Measurements from ENCODE around the gene PHACTR1.

Gene PHACTR1

DNA sequence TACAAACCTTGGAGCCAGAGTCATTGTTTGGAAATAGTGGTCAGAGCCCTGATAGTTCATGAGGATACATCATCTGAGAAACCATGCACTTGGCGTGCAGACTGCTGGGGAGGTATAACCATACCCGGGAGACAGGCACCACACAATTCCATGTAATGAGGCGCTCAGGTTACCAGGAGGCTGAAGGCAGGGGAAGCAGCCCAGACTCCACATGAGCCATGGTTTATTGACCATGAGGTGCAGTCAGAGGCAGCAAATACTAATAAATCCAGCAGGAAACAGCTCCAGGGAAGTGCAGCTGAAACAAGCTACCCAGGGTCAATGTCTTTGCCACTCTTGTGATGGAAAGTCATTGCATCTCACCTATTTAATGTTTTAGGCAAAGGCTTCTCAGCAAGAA is 455.7 kb downstream of the PHACTR1 start:
- Histone ChIP-seq H3K79me2 (ENCODE audit: insufficient read depth, low read length) (no peaks in the 10 kb centered on the region), H3K9ac (ENCODE audit: low read length) (no peak overlapping the region), H3K4me1 (ENCODE audit: insufficient read depth, low read length, severe bottlenecking) (no peaks in the 10 kb centered on the region), H2AFZ (ENCODE audit: low read length) (no peak overlapping the region), H3K4me3 (ENCODE audit: low read depth, low read length, poor library complexity, severe bottlenecking) (no peak overlapping the region), H3K27ac (ENCODE audit: low read depth, low read length, poor library complexity, severe bottlenecking) (no peak overlapping the region), H3K36me3 (ENCODE audit: insufficient read depth, low read length) (no peaks in the 10 kb centered on the region), H3K27me3 (ENCODE audit: insufficient read depth, low read length) (no peaks in the 10 kb centered on the region; the same call in 1 of the 2 replicates), H3K4me2 (ENCODE audit: low read length) (no peak overlapping the region), H3K9me3 (ENCODE audit: low read length) (no peaks in the 10 kb centered on the region), H3F3A (ENCODE audit: insufficient read depth, low read length) (no peaks in the 10 kb centered on the region), H4K20me1 (ENCODE audit: insufficient read depth, low read length) (no peaks in the 10 kb centered on the region), H3K9me2 (ENCODE audit: low read depth, low read length) (no peaks in the 10 kb centered on the region)
- no peak for TF ChIP-seq EZH2 (IDR thresholded peaks at IDR 0.05; ENCODE audit: borderline replicate concordance, low read length)
- TF ChIP-seq, protein P1, sequence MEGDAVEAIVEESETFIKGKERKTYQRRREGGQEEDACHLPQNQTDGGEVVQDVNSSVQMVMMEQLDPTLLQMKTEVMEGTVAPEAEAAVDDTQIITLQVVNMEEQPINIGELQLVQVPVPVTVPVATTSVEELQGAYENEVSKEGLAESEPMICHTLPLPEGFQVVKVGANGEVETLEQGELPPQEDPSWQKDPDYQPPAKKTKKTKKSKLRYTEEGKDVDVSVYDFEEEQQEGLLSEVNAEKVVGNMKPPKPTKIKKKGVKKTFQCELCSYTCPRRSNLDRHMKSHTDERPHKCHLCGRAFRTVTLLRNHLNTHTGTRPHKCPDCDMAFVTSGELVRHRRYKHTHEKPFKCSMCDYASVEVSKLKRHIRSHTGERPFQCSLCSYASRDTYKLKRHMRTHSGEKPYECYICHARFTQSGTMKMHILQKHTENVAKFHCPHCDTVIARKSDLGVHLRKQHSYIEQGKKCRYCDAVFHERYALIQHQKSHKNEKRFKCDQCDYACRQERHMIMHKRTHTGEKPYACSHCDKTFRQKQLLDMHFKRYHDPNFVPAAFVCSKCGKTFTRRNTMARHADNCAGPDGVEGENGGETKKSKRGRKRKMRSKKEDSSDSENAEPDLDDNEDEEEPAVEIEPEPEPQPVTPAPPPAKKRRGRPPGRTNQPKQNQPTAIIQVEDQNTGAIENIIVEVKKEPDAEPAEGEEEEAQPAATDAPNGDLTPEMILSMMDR (IDR thresholded peaks at IDR 0.05; ENCODE audit: low read length) = no peak

DNA sequence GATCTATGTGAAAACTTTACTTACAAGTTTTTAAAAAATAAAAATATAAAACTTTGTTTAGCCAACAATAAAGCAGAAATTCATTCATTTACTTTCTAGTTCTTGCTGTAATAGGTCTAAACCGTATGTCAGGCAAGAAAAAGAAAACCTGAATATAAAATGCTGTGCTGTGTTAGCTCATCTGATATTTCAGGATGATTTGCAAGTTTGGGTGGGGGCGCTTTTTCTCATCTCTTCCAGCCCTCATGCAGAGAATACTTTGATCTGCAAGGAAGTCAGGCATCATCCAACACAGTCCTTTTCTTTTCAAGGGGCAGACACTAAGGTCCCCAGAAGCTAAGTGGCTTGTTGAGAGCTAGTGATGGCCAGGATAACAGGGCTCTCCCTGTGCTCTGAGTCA is 458.5 kb downstream of the PHACTR1 start:
- Histone ChIP-seq H3K79me2 (ENCODE audit: insufficient read depth, low read length) (no peaks in the 10 kb centered on the region), H3K9ac (ENCODE audit: low read length) (no peak overlapping the region), H3K4me3 (ENCODE audit: low read depth, low read length, poor library complexity, severe bottlenecking) (no peak overlapping the region), H3K4me1 (ENCODE audit: insufficient read depth, low read length, severe bottlenecking) (no peaks in the 10 kb centered on the region), H3K4me2 (ENCODE audit: low read length) (no peak overlapping the region), H3K9me2 (ENCODE audit: low read depth, low read length) (no peaks in the 10 kb centered on the region), H3F3A (ENCODE audit: insufficient read depth, low read length) (no peaks in the 10 kb centered on the region), H3K9me3 (ENCODE audit: low read length) (no peaks in the 10 kb centered on the region), H3K27me3 (ENCODE audit: insufficient read depth, low read length) (no peaks in the 10 kb centered on the region; the same call in 1 of the 2 replicates), H4K20me1 (ENCODE audit: insufficient read depth, low read length) (no peaks in the 10 kb centered on the region), H2AFZ (ENCODE audit: low read length) (no peak overlapping the region), H3K27ac (ENCODE audit: low read depth, low read length, poor library complexity, severe bottlenecking) (no peak overlapping the region), H3K36me3 (ENCODE audit: insufficient read depth, low read length) (no peaks in the 10 kb centered on the region)
- TF ChIP-seq EZH2 (IDR thresholded peaks at IDR 0.05; ENCODE audit: borderline replicate concordance, low read length) = no peak
- TF ChIP-seq, protein P1 (IDR thresholded peaks at IDR 0.05; ENCODE audit: low read length) = no peak

DNA sequence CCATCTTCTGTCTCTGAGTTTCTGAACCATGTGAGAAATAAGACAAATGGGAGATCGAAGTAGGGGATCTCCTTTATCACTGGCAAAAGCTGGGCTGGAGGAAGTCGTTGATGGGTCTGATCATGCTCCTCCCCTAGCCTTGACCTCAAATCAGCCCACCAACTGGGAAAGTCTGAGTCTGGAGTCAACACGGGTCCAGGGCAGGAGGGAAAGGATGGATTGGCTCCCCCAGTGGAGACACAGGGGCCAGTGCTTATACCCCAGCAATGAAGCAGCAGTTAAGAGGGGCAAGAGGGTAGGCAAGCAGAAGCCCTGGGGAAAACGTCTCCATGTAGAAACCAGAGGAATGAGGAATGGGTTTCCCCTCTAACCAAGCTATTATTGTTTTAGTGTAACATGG is 459.2 kb downstream of the PHACTR1 start:
- Histone ChIP-seq H3F3A (ENCODE audit: insufficient read depth, low read length) (no peaks in the 10 kb centered on the region), H3K27me3 (ENCODE audit: insufficient read depth, low read length) (no peaks in the 10 kb centered on the region; the same call in 1 of the 2 replicates)

More for the DNA sequence above, 459.2 kb downstream of the PHACTR1 start:
- Histone ChIP-seq H3K4me2 (ENCODE audit: low read length) (no peak overlapping the region), H3K4me1 (ENCODE audit: insufficient read depth, low read length, severe bottlenecking) (no peaks in the 10 kb centered on the region), H3K4me3 (ENCODE audit: low read depth, low read length, poor library complexity, severe bottlenecking) (no peak overlapping the region), H3K9me3 (ENCODE audit: low read length) (no peaks in the 10 kb centered on the region), H3K79me2 (ENCODE audit: insufficient read depth, low read length) (no peaks in the 10 kb centered on the region), H4K20me1 (ENCODE audit: insufficient read depth, low read length) (no peaks in the 10 kb centered on the region), H2AFZ (ENCODE audit: low read length) (no peak overlapping the region), H3K36me3 (ENCODE audit: insufficient read depth, low read length) (no peaks in the 10 kb centered on the region), H3K27ac (ENCODE audit: low read depth, low read length, poor library complexity, severe bottlenecking) (no peak overlapping the region), H3K9ac (ENCODE audit: low read length) (no peak overlapping the region), H3K9me2 (ENCODE audit: low read depth, low read length) (no peaks in the 10 kb centered on the region)
- TF ChIP-seq EZH2 (IDR thresholded peaks at IDR 0.05; ENCODE audit: borderline replicate concordance, low read length) = no peak
- TF ChIP-seq, protein P1 (IDR thresholded peaks at IDR 0.05; ENCODE audit: low read length) = no peak

All from OCI-LY1 (cell line).